HG02943 (cell line): ENCODE results near the gene BHLHA15.

Source experiments
- ATAC-seq: cut with Tn5 transposase; IDR thresholded peaks from one replicate; pipeline ENCODE4 v1.9.1; 2021; ENCODE audit warnings: mild to moderate bottlenecking, low read depth, moderate library complexity; ENCODE audit not compliant: unreplicated experiment

Gene BHLHA15

GRCh38 chr7:98238976-98239375 lies 27.7 kb downstream of the BHLHA15 start:
- ATAC-seq = no peak

DNA sequence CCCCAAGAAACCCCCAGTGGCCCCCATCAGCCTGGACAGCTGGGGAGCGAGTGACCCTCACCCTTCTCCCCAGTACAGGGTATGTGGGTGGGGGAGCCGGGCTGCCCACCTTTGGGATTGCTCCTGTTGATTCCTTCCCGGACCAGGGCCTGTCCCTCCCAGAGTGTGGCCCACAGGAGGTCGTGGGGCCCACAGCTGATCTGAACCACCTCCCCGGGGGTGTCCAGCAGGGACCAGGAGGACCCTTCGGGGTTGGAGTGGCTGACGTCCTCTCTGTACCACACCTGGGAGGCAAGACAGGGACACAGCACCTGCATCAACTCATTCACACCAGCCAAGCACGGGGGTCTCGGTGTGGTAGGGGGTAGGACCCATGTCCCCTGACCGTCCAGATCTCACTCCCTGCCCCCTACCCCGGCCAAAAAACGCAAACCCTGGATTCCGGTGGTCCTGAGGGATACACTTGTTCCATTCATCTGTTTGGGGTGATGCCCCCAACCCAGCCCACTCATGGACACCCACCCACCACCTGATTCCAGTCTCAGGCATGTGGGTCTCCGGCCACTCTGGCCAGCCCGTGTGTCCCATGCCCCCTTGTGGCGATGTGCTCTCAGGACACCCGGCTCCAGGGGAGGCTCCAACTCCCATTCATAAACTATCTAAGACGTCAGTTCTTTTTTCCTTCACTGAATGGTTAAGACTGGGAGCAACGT lies 29.9 kb downstream of the BHLHA15 start:
- ATAC-seq = no peak

- ATAC-seq = no peak
These were observed 30.5 kb downstream of the BHLHA15 start for GRCh38 chr7:98241674-98242241.

DNA sequence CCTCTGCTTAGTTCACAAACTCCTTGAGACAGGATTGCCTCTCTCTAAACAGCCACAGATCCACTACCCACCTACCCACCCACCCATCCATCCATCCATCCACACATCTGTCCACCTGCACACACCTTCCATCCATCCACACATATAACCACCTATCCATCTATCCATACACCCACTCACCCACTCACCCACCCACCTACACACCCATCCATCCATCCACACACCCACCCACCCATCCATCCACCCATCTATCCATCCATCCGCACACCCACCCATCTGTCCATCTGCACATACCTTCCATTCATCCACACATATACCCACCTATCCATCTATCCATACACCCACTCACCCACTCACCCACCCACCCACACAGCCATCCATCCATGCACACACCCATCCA lies 31.1 kb downstream of the BHLHA15 start:
- ATAC-seq = no peak

GRCh38 chr7:98242934-98243333 lies 31.7 kb downstream of the BHLHA15 start:
- ATAC-seq = no peak

GRCh38 chr7:98244871-98245270 lies 33.6 kb downstream of the BHLHA15 start:
- no peak for ATAC-seq

- no peak for ATAC-seq
These were observed 36.9 kb downstream of the BHLHA15 start for GRCh38 chr7:98248156-98248555.

DNA sequence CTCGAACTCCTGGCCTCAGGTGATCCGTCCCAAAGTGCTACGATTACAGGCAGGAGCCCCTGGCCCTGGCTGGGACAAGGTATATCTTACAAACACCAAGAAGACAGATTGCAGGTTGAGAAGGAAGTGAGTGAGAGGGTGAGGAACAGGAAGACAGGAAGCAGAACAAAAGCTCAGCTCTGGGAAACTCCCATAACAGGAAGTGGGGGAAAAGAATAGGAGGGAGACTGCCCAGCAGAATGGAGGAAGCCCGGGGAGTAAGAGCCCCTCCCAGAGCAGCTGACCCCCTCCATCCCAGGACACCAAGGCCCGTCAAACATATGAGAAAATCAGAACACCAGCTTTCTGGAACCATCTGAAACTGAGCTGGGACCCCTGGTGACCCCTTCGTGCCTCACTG lies 37.9 kb downstream of the BHLHA15 start:
- ATAC-seq = no peak

DNA sequence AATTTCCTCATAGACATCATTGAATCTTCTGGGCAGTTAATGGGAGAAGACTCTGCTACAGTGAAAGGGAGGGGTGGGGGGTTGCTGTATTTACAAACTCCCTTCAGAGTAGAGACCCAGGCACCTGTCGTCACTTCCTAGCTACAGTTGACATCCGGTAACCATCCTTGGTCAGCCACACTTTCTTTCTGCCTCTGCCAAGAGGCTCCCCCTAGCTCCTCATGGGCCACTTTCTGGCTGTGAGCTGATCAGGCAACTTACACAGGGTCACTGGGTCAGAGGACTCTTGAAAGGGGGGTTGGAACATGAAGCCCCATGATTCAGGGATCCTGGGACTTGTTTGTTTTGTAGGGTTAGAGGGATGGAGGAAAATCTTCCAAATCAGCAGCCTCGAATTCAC lies 39.5 kb downstream of the BHLHA15 start:
- no peak for ATAC-seq

DNA sequence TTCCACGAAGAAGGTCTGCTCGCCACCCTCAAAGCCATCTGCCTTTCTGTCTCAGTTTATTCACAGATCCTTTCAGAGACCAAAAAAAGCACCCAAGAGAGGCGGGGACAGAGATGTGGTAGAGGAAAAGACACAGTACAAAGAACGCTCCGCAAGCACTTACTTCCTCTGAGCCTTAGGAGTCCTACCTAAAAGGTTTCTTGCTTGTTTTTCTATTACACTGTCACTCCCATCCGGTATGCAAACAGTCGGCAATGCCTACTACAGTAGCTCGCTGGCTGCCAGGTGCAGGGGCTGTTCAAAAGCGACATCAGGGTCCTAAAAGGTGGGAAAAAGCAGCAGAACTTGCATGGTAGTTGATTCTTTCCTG lies 40.0 kb downstream of the BHLHA15 start:
- ATAC-seq = peak; percentile 33

- ATAC-seq = peak; percentile 96
These were observed 40.6 kb downstream of the BHLHA15 start, which contains the start of gene TECPR1 for GRCh38 chr7:98251601-98252424. TECPR1 (minus strand) TSS chr7:98252232; CDS start chr7:98246146, 6,086 bp downstream.

GRCh38 chr7:98252425-98253054 lies 41.3 kb downstream of the BHLHA15 start:
- no peak for ATAC-seq

- no peak for ATAC-seq
These were observed 43.3 kb downstream of the BHLHA15 start for GRCh38 chr7:98254516-98254915.

DNA sequence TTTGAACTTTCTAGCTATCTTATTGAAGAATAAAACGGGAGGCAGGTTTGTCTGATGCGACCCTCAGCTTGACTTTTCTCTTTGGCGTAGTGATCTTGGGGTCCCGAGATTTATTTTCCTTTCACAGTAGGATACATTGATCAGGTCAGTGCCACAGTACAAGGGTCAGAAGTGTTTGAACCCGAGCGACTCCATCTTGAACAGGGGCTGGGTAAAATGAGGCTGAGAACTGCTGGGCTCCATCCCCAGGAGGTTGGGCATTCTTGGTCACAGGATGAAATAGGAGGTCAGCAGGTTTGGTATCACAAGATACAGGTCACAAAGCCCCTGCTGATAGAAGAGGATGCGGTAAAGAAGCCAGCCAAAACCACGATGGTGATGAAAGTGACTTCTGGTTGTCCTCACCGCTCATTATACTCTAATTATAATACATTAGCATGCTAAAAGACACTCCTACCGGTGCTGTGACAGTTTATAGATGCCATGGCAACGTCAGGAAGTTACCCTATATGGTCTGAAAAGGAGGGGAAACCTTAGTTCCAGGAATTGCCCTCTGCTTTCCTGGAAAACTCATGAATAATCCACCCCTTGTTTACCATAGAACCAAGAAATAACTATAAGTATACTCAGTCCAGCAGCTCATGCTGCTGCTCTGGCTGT lies 43.8 kb downstream of the BHLHA15 start:
- ATAC-seq = no peak

GRCh38 chr7:98256431-98256830 lies 45.2 kb downstream of the BHLHA15 start:
- no peak for ATAC-seq

DNA sequence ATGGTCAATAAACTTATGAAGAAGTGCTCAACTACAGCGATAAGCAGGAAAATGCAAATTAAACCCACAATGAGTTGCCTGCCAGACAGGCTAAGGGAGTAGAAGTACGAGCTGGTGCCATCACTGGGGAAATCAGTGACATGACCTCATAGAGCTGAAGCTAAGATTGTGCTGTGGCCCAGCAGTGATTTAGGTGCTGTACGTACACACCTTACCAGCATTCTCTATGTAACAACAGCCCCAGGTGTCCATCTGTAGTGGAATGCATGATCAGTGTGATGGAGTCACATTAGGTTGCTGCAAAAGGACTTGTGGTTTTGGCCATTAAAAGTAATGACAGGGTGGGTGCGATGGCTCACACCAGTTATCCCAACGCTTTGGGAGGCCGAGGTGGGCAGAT lies 46.5 kb downstream of the BHLHA15 start:
- no peak for ATAC-seq
